NOMO-1 treated with dmso at 0.1 percent for 144 hours (cell line): ENCODE measurements around the gene MOCS1.
"Not testable (repeated sequence)": the region's sequence is repeated elsewhere in the genome, so short reads cannot be mapped to it uniquely, and the experiment has no call there.

Experiments used
- DNase-seq: peaks from one replicate; lab custom pipeline; 2025; ENCODE audit not compliant: unreplicated experiment; lab: John Stamatoyannopoulos, UW

MOCS1 gene

DNA sequence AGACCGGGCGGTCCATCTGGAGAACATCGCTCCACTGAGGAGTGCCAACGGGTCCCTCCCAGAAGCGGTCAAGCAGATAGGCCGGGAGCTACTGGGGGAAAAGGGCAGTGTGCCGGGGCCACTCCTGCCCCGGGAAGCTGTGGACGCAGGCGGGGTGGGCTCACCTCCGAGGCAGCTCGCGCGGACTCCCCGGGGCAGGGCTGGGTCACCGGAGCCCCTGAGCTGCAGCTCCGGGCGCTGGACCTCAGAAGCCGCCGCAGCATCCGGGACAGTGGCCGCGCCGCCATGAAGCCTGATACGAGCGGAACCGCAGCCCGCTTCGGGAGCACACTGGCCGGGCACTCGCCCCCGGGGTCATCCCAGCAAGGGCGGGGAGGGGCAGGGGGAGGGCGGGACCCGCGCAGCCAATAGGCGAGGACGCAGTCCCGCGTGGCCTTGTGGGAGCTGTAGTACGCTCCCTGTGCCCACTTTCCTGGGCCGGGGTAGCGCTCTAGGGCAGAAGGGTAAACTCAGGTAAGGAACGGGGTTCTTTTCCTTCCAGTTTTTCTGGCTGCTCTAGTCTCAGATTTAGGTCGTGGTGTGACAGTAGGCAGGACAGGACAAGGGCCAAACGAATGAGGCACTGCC is at the start of gene MOCS1:
TSS of gene MOCS1 (minus strand) at position 332 of the 627 bp plus-strand sequence. CDS start at position 287, 45 bp downstream.
- DNase-seq = peak; percentile 31

DNA sequence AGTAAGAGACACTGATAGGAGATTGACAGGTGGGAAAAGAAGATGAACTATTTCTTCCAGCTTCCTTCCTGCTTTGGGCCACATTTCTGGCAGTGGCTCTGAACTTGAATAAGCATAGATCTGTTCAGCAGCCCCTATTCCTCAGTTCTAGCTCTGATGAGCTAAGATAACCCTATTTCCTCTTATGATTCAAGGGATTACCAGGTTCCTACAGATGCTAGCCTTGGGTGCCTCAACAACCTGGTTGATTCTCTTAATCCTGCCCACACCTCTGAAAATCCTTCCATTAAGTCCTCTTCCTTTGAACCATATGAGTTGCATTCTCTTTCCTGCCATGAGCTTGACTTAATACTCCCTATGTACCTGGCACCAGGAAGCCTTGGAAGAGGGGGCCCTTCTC is 49.8 kb upstream of the MOCS1 start:
- DNase-seq = no peak

DNA sequence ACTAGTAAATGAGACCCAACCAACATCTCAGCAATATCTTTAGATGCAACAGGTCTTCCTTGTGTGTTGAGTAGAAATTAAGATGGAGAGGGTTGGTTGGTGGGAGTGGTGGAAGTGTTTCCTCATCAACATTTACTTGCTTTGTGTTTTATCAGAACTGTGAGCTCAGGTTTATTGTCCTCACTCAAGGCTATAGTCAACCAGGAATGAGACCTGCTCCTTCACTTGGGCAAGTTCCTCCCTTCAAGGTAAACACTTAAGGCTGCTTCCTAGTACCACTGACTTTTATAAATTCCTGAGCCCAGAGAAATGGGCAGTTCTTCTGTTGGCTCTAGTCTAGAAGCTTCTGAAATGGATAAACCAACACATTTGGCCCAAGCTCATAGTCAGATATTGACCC is 48.9 kb upstream of the MOCS1 start:
- no peak for DNase-seq

DNA sequence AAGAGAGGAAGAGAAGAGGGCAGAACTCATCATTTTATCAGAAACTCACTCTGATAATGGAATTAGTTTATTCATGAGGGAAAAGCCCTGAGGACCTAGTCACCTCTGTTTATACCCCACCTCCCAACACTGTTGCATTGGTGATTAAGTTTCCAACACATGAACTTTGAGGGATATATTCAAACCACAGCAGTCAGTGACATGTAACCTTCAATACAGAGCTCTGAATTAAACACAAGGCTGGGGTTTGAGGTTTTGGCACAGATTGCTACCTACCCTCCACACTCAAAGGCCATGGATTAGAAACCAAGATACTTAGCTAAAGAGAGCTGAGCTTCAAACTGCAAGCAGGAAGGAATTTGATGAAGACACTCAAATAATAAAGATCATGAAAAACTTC is 48.5 kb upstream of the MOCS1 start:
- no peak for DNase-seq

DNA sequence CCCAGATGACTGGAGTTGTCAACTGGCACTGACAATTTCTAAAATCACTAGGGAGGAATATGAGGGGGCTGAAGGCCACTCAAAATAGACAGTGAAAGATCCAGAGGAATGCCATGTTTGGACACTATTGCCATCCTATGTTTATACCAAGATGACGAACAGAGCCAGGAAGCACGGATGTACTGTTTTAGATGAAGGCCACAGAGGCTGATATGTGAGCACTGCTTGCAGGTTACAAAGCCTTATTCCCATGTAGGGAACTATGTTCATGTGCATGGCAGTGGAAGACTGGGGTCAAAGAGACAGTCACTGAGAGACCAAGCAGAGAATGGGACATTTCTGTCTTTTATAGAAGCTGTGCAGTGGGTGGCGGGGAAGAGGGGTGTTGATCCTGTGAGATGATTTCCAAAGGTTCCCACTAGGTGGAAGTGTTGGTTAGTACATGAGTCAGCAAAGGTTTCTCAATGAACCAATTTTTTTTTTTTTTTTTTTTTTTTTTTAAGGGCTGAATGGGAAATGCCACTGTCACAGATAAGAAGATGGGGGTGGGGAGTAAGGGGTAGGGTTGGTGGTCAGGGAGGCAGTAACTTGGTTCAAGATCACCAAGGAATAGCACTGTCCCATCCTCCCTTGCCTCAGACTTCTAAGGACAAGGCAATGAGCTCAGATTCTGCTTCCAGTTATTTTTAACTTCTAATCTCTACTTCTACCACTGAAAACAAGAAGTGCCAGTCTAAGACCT is 46.7 kb upstream of the MOCS1 start:
- peak; percentile 8 for DNase-seq

DNA sequence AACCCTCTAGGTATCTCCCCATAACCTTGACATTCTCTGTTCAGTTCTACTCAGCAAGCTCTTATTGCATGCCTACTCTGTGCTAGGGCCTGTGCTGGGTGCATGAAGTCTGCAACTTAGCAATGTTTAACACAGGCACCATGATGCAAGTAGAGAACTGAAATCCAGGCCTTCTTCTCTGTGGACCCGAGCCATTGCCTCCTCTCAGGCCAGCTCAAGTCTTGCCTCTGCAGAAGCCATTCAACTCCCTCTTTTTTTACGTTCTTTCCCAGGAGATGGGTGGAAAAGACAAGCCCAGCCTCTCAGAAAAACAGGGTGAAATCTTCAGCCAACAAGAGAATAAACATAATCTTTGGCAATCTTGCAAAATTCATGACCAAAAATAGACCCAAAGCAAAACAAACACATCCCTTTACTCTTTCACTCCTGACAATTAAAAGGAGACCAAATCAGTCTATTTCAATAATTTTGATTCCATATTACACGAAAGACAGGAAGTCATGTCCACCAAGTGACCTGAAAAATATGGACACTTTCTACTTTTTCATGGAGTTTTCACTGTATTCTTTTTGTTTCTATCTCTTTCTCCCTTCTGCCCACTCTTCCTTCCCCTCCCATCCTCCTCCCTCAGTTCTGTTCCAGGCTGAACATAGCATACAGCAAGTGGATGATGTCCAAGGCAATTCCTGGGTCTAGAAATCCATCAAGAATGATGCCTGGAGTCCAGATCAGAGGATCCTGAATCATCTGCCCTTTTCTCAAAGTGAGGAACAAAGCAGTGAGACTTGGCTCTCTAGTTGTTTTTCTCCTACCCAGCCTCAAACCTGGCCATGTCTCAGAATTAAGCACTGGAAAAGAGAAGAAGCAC is 45.4 kb upstream of the MOCS1 start:
- DNase-seq = no peak

DNA sequence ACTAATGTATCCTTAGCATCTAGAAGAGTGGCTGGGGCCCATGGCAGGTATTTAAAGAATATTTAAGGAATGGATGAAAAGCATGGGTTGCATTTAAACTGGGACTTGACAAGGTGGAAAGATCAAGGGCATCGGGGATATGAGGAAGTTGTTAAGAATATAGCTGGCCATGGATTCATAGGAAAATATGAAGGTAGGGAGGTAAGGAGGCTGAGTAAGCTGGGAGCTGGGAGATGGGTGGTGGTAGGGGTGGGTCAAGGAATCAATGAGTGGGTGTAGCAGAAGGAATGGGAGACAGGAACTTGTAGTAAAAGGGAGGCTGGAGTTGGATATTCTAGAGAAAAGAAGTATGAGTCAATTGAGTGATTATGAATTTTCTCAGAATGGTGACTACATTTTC is 44.0 kb upstream of the MOCS1 start:
- no peak for DNase-seq

DNA sequence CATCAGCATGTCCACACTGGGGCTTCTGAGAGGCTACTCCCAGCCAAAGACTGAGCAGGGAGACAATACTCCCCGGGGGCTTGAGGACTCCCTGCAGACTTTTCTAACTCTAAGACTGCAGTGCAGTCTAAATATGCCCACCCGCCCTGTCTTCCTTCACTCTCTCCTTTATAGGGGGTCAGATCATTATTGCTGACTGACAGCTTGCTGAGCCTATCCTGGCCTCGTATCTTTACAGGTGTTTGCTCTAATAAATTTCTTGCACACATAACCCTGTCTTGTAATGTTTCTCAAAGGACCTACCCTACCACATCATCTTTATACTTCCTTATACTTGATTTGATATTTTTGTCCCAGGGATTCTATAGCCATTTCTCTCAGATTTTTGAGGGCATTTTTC is 39.4 kb upstream of the MOCS1 start:
- DNase-seq = no peak

DNA sequence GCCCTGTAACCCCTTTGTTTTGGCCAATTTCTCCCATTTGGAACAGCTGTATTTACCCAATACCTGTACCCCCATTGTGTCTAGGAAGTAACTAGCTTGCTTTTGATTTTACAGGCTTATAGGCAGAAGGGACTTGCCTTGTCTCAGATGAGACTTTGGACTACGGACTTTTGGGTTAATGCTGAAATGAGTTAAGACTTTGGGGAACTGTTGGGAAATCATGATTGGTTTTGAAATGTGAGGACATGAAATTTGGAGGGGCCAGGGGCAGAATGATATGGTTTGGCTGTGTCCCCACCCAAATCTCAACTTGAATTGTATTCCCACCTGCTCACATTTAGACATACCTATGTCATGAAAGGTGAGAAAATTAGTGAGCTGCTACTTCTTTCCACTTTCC is 38.5 kb upstream of the MOCS1 start:
- not testable (repeated sequence) for DNase-seq

DNA sequence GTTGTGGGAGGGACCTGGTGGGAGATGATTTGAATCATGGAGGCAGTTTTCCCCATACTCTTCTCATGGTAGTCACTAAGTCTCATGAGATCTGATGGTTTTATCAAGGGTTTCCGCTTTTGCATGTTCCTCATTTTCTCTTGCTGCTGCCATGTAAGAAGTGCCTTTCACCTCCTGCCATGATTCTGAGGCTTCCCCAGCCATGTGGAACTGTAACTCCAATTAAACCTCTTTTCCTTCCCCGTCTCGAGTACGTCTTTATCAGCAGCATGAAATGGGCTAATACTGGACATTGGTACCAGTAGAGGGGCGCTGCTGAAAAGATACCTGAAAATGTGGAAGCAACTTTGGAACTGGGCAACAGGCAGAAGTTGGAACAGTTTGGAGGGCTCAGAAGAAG is 36.9 kb upstream of the MOCS1 start:
- DNase-seq = not testable (repeated sequence)

DNA sequence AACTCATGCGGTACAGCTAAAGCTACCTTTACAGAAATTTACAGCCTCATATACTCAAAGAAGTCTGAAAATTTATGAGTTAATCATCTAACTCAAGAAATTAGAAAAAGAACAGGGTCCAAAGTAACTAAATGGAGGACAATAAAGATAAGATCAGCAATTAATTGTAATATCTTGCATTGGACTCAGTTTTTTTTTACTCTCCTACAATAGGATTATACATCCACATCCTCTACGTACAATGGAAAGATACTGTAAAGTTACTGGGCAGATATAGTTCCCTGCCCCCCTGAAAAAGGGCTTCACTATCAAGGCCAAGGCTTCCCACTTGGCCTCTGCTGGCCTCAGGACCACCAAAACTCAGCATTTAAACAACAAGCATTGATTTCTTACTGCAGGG is 31.5 kb upstream of the MOCS1 start:
- DNase-seq = no peak

DNA sequence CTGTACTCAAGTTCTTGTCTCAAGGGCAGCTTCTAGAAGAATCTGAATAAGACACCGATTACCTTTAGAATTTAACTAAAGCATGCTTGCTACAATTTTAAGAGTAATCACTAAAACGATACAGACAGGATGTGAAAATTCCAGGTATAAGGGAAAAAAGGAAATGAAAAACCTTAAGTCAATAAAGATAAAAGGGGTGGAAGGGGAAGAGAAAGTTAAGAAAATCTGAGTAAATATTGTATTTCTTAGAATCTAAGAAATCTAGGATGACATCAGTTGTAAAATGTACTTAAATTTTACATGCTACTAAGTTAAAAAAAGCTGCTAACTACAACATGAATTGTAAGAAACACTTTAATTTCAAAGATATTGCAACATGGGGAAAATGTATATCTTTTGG is 30.3 kb upstream of the MOCS1 start:
- DNase-seq = no peak

DNA sequence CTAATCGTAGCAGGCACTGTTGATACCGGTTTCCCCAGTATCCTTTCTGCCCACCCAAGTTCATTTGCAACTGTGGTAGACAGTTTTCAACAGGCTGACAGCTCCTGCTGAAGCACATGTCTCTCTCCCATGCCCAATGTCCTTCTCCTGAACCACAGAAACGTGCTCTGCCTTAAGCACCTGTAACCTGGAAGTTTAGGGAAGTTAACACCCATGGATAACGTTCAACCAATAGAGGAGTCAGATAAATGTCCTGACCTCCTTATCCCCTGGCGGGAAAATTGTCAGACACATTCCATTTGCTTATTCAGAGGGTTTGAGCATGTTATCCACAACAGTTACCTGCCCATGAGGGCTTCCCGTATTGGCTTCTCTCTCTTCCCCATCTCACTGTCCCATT is 29.8 kb upstream of the MOCS1 start:
- no peak for DNase-seq

DNA sequence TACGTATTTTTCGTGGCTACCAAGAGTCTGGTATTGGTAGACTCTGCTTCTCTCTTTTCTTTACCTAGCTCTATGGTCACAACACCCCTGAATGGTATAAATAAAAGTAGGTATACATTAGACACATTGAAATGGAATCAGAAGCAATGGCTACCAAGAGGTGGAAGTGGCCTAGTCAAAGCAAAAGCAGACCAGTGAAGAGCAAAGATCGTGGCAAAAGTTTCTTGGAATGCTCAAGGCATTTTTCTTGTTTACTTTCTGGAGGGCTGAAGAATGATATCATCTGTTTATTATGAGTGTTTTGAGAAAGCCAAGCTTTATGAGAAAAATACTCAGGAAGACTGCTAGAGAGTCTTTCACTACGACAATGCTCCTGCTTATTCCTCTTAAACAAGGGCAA is 28.6 kb upstream of the MOCS1 start:
- DNase-seq = no peak

DNA sequence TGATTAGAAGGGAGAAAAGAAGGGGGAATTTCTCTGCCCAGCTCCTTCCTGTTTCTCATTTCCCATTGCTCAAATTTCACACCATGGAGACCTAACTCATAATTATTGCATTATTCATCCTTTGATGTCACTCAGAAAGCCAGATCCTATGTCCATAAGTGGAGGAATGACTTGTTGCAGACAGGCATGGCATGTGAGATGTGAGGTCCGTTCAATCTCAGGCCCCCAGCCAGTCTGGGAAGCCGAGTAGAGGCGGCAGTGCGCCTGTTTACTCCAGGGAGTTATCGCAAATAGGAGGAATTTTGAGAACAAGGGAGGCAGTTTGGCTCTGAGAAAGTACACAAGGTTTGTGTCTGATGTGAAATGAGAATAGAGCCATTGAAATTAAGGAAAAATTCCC is 26.9 kb upstream of the MOCS1 start:
- no peak for DNase-seq

DNA sequence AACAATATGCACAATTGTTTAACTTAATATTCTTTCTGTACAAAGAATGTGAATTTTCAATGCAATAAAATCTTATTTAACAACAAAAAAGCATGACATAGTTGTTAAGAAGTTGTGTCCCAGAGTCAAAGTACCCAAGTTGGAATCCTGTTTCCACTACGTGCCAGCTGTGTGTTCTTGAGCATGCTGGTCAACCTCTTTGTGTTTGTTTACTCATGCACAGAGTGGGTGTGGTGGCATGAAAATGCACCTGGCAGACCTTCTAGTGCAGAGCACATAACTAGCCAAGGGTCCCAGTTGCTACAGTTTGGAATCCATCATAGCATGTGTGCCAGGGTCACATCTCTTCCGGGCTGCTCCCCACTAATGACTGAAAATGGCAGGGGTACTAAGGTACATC is 24.7 kb upstream of the MOCS1 start:
- DNase-seq = no peak

DNA sequence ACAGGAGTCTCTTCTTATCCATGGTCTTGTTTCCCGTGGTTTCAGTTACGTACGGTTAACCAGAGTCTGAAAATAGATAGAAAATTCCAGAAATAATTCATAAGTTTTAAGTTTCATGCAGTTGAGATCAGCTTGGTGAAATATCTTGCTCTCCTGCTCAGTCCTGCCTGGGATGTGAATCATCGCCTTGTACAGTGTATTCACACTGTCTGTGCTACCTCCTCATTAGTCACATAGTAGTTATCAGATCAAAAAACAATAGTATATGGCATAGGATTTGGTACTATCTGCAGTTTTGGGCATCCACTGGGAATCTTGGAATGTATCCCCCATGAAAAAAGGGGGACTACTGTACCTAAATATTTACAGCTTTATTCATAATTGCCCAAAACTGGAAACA is 22.7 kb upstream of the MOCS1 start:
- DNase-seq = no peak

DNA sequence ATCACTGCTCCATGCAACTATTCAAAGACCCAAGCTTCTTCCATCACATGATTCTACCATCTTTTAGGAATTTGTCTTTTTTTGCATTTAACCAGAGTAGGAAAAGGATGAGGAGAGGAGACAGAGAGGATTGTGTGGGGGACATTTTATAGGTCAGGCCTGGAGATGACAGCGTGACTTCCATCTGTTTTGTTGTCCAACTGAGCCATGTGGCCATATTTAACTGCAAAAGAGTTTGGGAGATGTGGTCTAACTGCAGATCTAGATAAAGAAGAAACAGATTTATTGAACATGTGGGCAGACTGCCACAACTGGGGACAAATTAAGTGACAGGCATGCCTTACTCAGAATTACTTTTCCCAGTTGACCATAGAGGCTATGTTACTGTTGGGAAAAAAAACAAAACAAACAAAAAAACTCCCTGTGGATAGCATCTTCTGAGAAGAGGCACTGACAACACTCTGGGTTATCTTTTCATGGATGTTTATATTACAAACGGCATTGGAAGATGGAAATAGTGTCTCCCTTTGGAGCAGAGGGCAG is 18.9 kb upstream of the MOCS1 start:
- DNase-seq = no peak

DNA sequence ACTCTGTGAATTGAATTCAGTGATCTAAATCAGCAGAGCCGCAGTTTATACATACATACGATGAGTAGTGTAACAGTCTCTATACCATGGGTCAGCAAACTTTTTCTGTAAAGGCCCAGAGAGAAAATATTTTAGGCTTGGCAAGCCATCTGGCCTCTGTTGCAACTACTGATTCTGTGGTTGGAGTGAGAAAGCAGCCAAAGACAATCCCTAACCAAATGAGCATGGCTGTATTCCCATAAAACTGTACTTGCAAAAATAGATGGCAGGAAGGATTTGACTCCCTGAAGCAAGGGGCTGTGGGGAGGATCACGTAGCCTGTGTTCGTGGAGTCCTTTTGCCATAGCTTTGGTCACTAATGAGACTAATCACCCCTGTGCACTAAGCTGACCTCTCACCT is 17.9 kb upstream of the MOCS1 start:
- no peak for DNase-seq

DNA sequence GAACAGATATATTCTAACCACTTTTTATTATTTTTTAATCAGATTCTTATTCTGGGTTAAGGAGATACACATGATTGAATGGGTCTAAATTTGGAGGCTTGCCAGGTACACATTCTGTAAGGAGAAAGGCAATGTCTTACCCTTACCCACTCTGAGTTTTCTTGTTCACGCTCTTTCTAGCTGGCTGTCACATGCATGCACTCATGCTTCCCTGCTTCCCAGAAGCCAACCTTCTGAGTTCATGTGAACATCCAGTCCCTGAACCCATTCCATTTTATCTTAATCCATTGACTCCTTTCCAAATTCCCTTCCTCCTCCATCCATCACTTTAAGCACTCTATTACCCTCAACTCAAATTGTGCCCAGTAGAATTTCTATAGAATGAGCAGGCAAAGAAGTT is 17.5 kb upstream of the MOCS1 start:
- no peak for DNase-seq

DNA sequence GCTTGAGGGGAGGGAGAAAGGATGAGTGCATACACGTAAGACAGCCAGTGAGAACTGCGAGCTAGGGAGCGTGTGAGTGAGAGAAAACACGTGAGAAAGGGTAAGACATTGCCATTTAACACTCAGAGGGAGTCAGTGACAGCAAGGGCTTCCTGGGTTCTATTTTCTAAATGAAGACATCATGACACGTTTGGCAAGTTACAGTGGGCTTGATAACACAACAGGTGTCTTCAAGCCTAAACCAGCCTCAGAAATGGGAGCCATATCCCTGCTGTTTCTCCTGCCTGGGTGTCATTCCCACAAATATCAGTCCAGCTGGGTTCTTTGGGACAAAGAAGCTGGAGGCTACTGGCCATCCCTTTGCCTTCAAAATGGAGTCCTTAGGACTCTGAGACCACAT is 16.9 kb upstream of the MOCS1 start:
- DNase-seq = no peak
